GM06990 (cell line): ENCODE data around the gene ABHD12B.
"Not testable (repeated sequence)": the region's sequence is repeated elsewhere in the genome, so short reads cannot be mapped to it uniquely, and the experiment has no call there.

Experiments used
- DNase-seq: peaks from one replicate; pipeline ENCODE4 v3.0.0-alpha.2; 2011; ENCODE audit not compliant: insufficient read length; ENCODE audit errors: extremely low read depth
- H3K27me3 ChIP-seq: replicated peaks from 2 replicates; pipeline ENCODE4 v1.6.0; 2011; ENCODE audit warnings: low read length; ENCODE audit not compliant: control insufficient read depth, insufficient read depth
- H3K36me3 ChIP-seq: 2 replicates; pipeline ENCODE4 v1.5.1; 2011; ENCODE audit warnings: low read length; ENCODE audit not compliant: control insufficient read depth, insufficient read depth
- H3K4me3 ChIP-seq: replicated peaks from 2 replicates; pipeline ENCODE4 v1.5.1; 2011; ENCODE audit warnings: low read depth, mild to moderate bottlenecking, control low read depth, low read length
- TF ChIP-seq, protein P1 (sequence below): IDR thresholded peaks from 2 replicates; pipeline ENCODE4 v1.5.1; 2011; ENCODE audit warnings: low read length, control low read depth, mild to moderate bottlenecking, inconsistent platforms; ENCODE audit not compliant: insufficient read depth, poor library complexity, severe bottlenecking

Gene ABHD12B

GRCh38 chr14:50906326-50907065, 34.6 kb downstream of the ABHD12B start:
- no peak for DNase-seq
- TF ChIP-seq, protein P1, sequence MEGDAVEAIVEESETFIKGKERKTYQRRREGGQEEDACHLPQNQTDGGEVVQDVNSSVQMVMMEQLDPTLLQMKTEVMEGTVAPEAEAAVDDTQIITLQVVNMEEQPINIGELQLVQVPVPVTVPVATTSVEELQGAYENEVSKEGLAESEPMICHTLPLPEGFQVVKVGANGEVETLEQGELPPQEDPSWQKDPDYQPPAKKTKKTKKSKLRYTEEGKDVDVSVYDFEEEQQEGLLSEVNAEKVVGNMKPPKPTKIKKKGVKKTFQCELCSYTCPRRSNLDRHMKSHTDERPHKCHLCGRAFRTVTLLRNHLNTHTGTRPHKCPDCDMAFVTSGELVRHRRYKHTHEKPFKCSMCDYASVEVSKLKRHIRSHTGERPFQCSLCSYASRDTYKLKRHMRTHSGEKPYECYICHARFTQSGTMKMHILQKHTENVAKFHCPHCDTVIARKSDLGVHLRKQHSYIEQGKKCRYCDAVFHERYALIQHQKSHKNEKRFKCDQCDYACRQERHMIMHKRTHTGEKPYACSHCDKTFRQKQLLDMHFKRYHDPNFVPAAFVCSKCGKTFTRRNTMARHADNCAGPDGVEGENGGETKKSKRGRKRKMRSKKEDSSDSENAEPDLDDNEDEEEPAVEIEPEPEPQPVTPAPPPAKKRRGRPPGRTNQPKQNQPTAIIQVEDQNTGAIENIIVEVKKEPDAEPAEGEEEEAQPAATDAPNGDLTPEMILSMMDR, result no peak
- Histone ChIP-seq H3K27me3 (no peaks in the 10 kb centered on the region), H3K4me3 (no peak overlapping the region), H3K36me3 (no peaks in the 10 kb centered on the region)

GRCh38 chr14:50910495-50911420, 38.9 kb downstream of the ABHD12B start:
- Histone ChIP-seq H3K27me3 (no peaks in the 10 kb centered on the region; the same call in 1 of the 2 replicates), H3K36me3 (no peaks in the 10 kb centered on the region), H3K4me3 (no peak overlapping the region)
- TF ChIP-seq, protein P1, result no peak
- no peak for DNase-seq

- Histone ChIP-seq H3K27me3 (no peaks in the 10 kb centered on the region; the same call in 1 of the 2 replicates), H3K36me3 (no peaks in the 10 kb centered on the region), H3K4me3 (no peak overlapping the region)
- TF ChIP-seq, protein P1, result no peak
- DNase-seq, result no peak
These were observed 45.6 kb downstream of the ABHD12B start for GRCh38 chr14:50917449-50917848.

DNA sequence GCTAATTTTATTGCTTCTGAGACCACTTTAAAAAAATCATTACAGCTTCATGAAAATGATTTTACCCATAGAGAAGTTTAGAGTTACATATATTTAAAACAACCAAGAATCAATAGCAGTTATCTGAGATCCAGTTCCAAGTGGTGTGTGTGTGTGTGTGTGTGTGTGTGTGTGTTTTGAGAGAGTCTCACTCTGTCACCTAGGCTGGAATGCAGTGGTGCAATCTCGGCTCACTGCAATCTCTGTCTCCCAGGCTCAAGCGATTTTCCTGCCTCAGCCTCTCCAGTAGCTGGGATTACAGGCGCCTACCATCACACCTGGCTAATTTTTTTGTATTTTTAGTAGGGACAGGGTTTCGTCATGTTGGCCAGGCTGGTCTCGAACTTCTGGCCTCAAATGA, 47.7 kb downstream of the ABHD12B start:
- DNase-seq, H3K27me3 ChIP-seq, H3K36me3 ChIP-seq, H3K4me3 ChIP-seq: not testable (repeated sequence)

DNA sequence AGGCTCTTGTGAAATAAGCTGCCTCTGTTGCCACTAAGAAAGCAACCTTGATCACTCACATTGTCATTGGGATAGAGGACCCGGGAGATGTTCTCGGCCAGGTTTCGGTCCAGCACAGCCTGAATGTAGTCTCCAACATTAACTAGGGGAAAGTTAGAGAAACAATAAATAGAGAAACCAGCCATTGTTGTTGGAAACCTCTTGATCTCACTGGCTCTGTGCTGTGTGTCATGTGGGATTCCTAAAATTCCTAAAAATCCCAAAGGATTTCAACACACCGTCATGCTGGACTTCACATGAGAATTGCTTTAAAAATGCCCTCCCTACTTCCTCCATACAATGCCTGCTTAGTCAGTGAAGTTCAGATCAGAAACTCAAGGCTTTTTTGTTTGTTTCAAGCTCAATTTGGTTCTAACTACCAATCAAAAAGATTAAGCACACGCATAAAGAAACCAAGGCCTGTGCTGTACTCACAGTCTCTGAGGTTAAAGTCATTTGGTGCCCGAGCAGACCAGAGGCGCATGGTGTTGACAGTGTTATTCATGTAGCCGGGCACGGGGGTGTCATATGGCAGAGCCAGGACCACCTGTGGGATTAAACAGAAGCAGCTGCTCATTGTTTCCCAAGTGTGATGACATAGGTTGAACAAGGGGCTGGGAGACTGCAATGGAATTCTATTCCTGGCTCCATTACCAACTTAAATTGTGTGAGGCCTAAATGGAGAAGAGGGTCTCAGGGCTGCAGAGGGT, 48.8 kb downstream of the ABHD12B start:
- H3K27me3 ChIP-seq, result no peaks in the 10 kb centered on the region; the same call in 1 of the 2 replicates
- no peak overlapping the region for H3K4me3 ChIP-seq
- no peaks in the 10 kb centered on the region for H3K36me3 ChIP-seq
- TF ChIP-seq, protein P1, result no peak
- no peak for DNase-seq
